GM12801 (cell line): Measurements from ENCODE around the gene EVI2B.

Source experiments
- CTCF ChIP-seq: IDR thresholded peaks from one replicate; pipeline ENCODE4 v1.5.1; 2011; ENCODE audit warnings: control low read depth; ENCODE audit not compliant: insufficient read length; ENCODE audit errors: extremely low read depth

The EVI2B gene

GRCh38 chr17:31275116-31275515 lies 38.7 kb downstream of the EVI2B start:
- TF ChIP-seq CTCF = no peak

GRCh38 chr17:31274252-31274651 lies 39.6 kb downstream of the EVI2B start:
- no peak for TF ChIP-seq CTCF

- no peak for TF ChIP-seq CTCF
Measured at GRCh38 chr17:31273516-31273915, 40.3 kb downstream of the EVI2B start.

GRCh38 chr17:31272803-31273202 lies 41.1 kb downstream of the EVI2B start:
- no peak for TF ChIP-seq CTCF

GRCh38 chr17:31272236-31272635 lies 41.6 kb downstream of the EVI2B start:
- TF ChIP-seq CTCF = no peak

- no peak for TF ChIP-seq CTCF
Measured at GRCh38 chr17:31269578-31269983, 44.3 kb downstream of the EVI2B start.

GRCh38 chr17:31269036-31269577 lies 44.7 kb downstream of the EVI2B start:
- TF ChIP-seq CTCF = no peak

- no peak for TF ChIP-seq CTCF
Measured at GRCh38 chr17:31266042-31266441, 47.8 kb downstream of the EVI2B start.
